Tongue (tissue), 2 donors: ENCODE results near the gene DENND5B. TPM values are rescaled to one million over a fixed set of nuclear protein-coding genes. Genes with fewer than 3 reads are reported as not detected.
"Not testable (repeated sequence)": the region's sequence is repeated elsewhere in the genome, so short reads cannot be mapped to it uniquely, and the experiment has no call there.

Experiments
- DNase-seq: peaks from one replicate; pipeline ENCODE4 v3.0.0-alpha.2; 2015
- total RNA-seq: library from RNA; depleted of rRNA; stranded (reverse); fragments of >200 nt; gene quantifications from one replicate; pipeline ENCODE4 v1.2.3, GENCODE V29; 2014

The DENND5B gene
- total RNA-seq, 1 donor from 2014 or later: 42.0 TPM

DNA sequence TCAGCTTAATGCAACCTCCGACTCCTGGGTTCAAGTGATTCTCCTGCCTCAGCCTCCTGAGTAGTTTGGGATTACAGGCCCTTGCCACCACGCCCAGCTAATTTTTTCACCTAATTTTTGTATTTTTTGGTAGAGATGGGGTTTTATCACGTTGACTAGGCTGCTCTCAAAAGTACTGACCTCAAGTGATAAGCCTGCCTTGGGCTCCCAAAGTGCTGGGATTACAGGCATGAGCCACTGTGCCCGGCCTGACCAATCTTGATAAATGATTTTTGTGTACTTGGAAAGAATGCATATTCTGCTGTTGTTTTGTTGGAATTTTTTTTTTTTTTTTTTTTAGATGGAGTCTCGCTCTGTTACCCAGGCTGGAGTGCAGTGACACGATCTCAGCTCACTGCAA is 215.5 kb downstream of the DENND5B start:
- DNase-seq: not testable (repeated sequence)

DNA sequence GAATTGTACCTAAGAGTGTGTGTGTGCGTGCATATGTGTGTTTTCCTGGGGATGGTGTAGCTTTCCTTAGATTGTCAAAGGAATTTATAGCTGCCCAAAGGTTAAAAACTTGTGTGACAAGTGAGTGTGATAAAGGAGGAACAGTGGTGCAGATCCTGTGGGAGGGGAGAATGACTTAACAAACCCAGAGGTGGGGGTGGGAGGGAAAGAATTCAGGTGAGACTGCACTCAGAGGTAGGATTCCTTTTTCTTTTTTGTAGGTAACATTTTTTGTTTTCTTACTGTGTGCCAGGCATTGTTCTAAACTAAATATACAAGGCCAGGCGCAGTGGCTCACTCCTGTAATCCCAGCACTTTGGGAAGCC is 219.7 kb downstream of the DENND5B start:
- no peak for DNase-seq

DNA sequence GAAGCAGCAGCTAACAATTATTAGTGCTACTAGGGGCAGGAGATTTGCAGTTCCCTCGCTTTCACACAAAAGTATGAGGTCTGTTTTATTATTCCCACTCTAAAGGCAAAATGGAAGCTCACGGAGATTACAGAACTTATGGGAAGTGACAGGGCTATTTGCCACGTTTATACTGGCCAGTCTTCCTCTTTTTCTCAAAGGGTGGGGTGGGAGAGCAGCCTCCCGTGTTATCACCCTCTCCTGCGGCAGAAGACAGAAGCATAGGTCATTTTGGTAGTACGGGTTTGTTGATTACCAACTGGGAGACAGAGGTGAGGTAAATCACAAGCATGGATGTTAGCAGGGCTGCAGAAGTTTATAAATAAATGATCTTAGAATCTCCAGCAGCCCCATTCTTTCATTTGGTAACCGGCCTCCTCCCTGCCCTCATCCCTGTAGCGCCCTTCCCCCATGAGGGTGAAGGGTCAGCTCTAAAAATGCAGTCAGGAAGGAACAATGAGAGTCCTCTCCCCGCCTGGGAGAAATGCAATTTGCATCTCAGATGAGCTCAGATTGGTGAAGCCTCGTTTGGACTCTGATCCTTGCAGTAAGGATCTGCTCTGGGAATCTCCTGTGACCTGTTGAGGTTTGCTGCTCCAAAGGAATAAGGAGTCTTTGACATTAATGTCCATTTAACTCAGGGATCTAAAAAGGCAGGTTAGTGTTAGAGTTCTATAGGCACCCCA is 220.2 kb downstream of the DENND5B start:
- peak; percentile 38 for DNase-seq

DNA sequence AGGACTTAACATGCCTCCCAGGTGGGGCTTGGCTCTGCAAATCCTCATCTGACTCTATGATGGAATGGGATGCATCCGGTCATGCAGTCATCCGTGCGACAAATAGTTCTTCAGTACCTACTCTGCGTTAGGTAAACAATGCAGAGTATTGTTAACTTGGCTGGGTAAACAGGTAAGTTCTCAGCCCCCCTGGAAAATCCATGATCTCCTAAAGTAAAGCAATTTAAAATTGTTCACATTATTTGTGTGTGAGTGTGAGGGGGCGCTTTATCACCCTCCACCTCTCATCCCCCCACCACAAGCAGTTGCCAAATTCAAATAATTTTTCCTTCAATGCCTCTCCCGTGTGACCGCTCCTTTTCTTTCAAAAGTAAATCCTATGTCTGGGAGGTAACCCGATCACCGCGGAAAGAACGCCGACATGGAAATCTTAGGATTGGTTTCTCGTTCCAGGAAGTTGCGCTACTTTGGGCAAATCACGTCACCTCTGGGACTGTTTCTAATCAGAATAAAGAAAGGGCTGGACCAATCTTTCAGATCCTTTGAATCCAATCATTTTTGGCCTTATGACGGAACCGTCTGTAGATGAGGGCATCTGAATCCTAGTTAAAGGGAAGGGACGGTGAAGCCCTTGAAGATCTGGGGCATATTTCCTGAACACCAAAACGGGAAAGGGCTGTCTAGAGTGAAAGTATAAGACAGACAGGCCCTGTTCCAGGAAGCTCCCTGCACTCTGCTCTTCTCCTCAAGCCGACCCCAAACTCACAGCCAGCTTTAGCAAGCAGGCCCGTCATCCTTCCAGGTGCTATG is 221.0 kb downstream of the DENND5B start:
- peak; percentile 91 for DNase-seq

DNA sequence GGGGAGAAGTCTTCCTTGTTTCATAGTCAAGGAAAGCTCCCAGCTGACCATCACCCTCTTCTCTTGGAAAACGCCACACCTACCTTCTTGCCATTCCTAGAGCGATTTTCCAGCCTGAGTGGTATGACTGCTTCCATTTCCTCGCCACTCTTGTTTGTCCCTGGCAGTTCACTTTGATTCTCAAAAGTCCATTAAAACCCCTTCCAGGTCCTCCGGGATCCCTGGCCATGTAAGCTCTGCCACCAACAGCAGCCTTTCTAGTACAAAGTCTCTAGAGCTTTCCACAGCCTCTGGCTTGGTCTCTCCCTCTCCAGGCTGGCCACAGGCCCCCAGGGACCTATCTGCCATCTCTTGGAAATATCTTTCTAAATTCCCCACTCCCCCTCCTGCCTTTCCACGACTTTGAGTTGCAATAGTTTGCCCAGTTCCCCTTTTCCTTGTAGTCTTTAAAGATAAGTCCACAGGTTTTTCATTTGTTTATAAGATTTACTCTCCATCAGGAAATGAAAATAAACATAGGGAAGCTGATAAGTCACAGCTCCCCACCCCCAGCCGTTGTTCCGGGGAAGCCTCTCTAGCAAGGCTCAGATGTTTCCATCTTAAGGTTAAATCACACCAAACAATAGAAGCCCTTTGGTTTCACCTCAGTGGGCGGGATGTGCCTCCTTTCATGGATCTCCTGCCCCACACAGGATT is 222.1 kb downstream of the DENND5B start:
- DNase-seq: no peak

GRCh38 chr12:31366104-31366621 is 224.8 kb downstream of the DENND5B start:
- no peak for DNase-seq

DNA sequence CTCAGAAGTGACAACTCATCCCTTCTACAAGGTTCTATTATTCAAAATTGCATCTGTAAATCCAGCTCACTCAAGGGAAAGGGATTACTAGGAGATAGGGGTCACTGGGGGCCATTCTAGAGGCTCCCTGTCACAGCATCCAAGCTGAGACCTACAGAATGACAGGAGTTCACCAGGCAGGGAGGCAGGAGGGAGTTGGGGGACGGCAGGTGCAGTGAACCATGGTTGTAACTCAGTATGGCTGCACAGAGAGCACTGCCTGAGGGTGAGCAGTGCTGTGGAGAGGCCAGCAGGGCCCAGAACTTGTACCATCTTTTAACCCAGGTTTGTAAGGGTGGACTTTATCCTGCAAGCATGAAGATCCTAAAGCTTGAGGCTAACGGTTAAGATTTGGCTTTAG is 227.1 kb downstream of the DENND5B start:
- no peak for DNase-seq

GRCh38 chr12:31363416-31363809 is 227.5 kb downstream of the DENND5B start:
- DNase-seq: no peak

DNA sequence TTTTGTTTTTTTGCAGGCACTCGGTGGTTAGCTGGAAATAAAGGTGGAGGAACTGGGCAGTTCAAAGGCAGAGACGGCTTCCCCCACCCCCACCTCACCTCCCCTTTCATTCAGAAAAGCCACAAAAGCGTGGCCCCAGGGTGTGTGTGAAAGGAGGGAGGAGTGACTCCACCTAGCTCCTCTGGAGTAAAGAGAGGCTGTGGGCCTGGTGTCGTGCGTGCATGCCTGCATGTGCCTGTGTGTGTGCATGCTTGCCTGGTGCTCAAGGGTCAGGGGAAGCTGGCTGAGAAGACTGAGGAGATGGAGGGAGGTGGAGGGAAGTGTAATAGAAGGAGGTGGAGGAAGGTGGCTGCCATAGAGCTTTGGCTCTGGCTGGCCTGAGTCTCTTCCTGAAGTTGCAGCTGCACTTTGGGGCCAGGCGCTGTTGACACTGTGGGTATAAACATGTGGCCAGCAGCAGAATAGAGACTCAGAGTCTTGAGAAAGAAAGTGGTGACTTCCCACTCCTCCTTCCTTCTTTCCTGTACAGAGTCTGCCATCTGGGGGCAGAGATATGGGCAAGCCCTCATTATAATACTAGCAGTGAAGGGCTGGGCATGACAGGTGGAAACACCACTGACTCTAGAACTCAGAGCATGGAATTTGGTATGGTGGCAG is 228.0 kb downstream of the DENND5B start:
- peak; percentile 40 for DNase-seq

GRCh38 chr12:31362115-31362758 is 228.7 kb downstream of the DENND5B start:
- DNase-seq: peak; percentile 14

- DNase-seq: no peak
These were observed 229.2 kb downstream of the DENND5B start for GRCh38 chr12:31361730-31362114.

DNA sequence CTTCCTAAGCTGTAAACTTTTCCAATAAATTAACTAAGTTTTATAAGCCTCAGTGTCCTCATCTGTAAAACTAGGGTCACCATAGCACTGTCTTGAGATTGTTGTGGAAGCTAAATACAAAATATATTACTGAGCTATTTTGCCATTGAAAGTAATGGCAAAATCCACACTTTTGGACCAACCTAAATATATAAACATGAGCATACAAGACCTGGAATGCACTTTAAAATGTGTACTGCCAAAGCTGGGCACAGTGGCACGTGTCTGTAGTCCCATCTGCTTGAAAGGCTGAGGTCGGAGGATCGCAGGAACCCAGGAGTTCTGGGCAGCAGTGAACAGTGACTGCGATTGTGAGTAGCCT is 235.2 kb downstream of the DENND5B start:
- no peak for DNase-seq

DNA sequence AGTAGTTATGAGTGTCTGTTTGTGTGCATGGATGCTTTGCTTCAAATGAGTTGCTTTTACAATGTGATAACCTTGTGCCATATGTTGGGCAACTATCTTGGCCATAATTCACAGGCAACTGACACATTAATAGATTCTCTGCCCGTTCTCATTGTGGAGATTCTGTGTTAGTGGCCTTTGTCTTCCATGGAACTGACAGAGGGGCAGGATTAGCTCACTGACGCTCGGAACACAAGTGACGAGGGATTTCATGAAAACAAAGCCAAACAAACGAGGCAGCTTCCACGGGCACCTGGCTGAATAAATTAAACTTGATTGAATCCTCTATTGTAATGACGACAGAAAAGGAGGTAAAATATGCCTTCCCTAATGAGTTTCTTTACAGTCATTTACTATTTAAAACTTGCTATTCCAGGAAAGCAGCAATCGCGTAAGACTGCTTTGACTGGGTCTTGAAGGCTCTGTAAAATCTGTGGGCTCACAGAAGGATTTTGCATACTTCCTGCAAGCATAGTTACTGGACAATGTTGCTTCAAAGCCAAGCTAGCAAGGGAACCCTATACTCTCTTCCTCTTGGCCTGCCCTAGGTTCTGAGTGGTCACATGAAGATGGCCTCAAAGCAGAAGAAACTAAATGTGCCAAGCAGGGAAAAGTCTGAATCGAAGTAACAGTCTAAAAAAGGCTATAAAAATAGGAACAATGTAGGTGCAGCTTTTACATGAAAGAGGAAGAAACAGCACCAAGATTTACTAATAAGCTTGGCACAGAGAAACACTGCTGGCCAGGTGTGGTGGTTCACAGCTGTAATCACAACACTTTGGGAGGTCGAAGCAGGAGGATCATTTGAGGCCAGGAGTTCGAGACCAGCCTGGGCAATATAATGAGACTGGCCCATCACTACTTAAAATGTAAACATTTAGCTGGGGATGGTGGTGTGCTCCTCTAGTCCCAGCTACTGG is 236.9 kb downstream of the DENND5B start:
- DNase-seq: peak; percentile 25

DNA sequence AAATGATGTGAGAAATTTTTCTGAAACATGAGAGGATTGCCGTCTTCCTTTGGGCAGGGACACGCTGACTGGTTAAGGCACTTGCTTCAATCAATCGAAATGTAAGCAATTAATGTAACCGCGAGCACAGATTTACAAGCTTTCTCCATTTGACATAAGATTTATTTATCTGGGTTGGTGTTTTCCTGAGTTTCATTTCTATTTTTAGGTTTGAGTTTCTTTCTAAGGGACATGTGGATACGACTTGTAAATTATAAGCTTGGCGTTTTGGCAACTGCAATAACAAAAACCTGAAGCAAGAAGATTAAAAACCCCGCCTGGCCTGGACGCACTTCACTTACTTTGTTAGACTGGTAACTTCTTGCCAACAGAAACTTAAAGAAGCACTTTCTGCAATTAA is 244.7 kb downstream of the DENND5B start:
- no peak for DNase-seq

- DNase-seq: no peak
These were observed 247.8 kb downstream of the DENND5B start for GRCh38 chr12:31343139-31343538.

GRCh38 chr12:31342286-31342685 is 248.7 kb downstream of the DENND5B start:
- no peak for DNase-seq

DNA sequence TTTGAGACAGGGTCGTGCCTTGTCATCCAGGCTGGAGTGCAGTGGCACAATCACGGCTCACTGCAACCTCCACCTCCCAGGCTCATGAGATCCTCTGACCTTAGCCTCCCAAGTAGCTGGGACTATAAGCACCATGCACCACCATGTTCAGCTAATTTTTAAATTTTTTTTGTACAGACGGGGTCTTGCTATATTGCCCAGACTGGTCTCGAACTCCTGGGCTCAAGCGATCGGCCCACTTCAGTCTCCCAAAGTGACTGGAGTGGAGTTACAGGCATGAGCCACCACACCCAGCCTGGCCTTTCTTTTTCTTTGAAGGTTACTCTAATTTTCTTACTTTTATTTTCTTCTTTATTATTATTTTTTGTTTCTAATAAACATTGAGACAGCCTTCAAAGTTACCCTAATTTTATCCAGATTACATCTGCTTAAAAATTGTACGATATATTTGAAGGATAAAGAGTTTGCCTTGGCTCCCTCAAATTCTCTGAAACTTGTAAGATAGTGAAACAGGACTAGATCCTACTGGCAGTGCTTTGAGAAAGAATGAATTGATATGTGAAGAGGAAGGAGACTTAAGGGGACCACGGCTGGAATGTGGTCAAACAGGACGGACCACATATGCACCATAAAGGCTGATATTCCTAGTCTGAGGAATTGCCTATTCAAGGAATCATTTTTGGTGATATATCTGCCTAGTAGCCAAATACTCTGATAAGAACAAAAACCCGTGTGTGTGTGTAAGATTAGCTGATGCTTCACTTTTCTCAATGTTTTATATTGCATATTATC is 250.9 kb downstream of the DENND5B start:
- DNase-seq: no peak

DNA sequence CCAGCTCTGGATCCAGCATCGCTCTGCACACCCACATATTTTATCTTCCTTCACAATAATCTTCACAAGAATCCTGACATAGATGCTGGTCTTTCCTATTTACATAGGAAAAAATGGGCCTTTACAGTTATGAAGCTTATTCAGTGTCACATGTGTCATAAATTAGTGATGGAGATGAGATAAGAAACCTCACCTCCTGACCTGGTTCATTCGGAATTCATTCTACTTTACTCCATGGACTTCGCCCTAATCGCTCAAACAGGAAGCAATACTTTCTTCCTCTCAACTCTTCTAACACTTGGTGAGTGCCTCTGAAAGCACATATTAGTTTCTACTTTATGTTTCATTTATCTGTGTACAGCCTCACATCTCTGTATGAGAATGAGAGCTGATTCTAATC is 253.0 kb downstream of the DENND5B start:
- DNase-seq: no peak
